Stimulated activated CD8-positive, alpha-beta memory T cell treated with anti-CD3 and anti-CD28 coated beads, Interleukin-15, amount 100 ng/mL, for 4 hours (primary cell): ENCODE results near the gene SPOCK2.

Source experiments
- DNase-seq, 2 donors: peaks; one replicate each; pipeline ENCODE4 v3.0.0-alpha.2; 2020; ENCODE audit warnings: low read depth in 2 of 2

SPOCK2 gene

GRCh38 chr10:72073708-72074573 lies 14.4 kb downstream of the SPOCK2 start:
- DNase-seq: no peak

- DNase-seq: no peak
Measured at GRCh38 chr10:72072639-72073038, 15.7 kb downstream of the SPOCK2 start.

GRCh38 chr10:72072046-72072445 lies 16.3 kb downstream of the SPOCK2 start:
- no peak for DNase-seq

GRCh38 chr10:72069751-72070526 lies 18.4 kb downstream of the SPOCK2 start:
- DNase-seq: no peak

GRCh38 chr10:72068901-72069446 lies 19.4 kb downstream of the SPOCK2 start:
- no peak for DNase-seq

GRCh38 chr10:72068126-72068765 lies 20.1 kb downstream of the SPOCK2 start:
- no peak for DNase-seq

- DNase-seq: no peak
Measured at GRCh38 chr10:72067463-72068125, 20.8 kb downstream of the SPOCK2 start.

- no peak for DNase-seq
Measured at GRCh38 chr10:72066318-72067284, 21.8 kb downstream of the SPOCK2 start.

GRCh38 chr10:72065439-72066025 lies 22.8 kb downstream of the SPOCK2 start:
- DNase-seq: no peak

- no peak for DNase-seq
Measured at GRCh38 chr10:72063703-72064391, 24.5 kb downstream of the SPOCK2 start.

GRCh38 chr10:72062832-72063702 lies 25.3 kb downstream of the SPOCK2 start:
- DNase-seq: no peak

GRCh38 chr10:72062382-72062781 lies 26.0 kb downstream of the SPOCK2 start:
- no peak for DNase-seq

- no peak for DNase-seq
Measured at GRCh38 chr10:72061930-72062329, 26.4 kb downstream of the SPOCK2 start.

GRCh38 chr10:72061491-72061890 lies 26.9 kb downstream of the SPOCK2 start:
- no peak for DNase-seq

- DNase-seq: no peak
Measured at GRCh38 chr10:72059843-72060822, 28.2 kb downstream of the SPOCK2 start.

GRCh38 chr10:72058989-72059842 lies 29.1 kb downstream of the SPOCK2 start:
- DNase-seq: peak; percentile 46 to 48
